CD4-positive, alpha-beta T cell (primary cell): ENCODE data around the gene MAP3K12. TPM values are rescaled to one million over a fixed set of nuclear protein-coding genes. Genes with fewer than 3 reads are reported as not detected.

ENCODE experiments used
- ATAC-seq: fragments of 200-7000 bp; cut with Tn5 transposase; one replicate; pipeline ENCODE4 v1.10.0; 2022; ENCODE audit warnings: mild to moderate bottlenecking; ENCODE audit not compliant: poor library complexity
- CTCF ChIA-PET: fragments of 350-600 bp; sonication (Branson Sonifier 250); formaldehyde crosslinking; loops from one replicate; lab custom pipeline; 2021; ENCODE audit warnings: antibody characterized with exemption, inconsistent platforms; lab: Charles Lee
- POLR2A ChIA-PET: fragments of 350-600 bp; sonication (Branson Sonifier 250); formaldehyde crosslinking; loops from one replicate; lab custom pipeline; 2021; ENCODE audit warnings: antibody characterized with exemption, inconsistent platforms; lab: Charles Lee
- DNase-seq, 14 experiments: peaks; one replicate each; pipeline ENCODE4 v3.0.0-alpha.2; 2013 to 2020; ENCODE audit warnings: mixed read lengths in 2 of 14
- H3K27ac ChIP-seq, 2 donors: one replicate each; pipeline versions ENCODE4 v1.5.1 to v1.7.0; 2013; ENCODE audit warnings: low read length in 2 of 2, low read depth in 1 of 2, mild to moderate bottlenecking in 1 of 2
- H3K27me3 ChIP-seq, 2 experiments: 1 replicate in 1 of 2; 2 replicates in 1 of 2; pipeline versions ENCODE4 v1.6.1 to v1.7.0; 2013; ENCODE audit warnings: low read length in 2 of 2, control low read depth in 1 of 2, mild to moderate bottlenecking in 1 of 2, moderate library complexity in 1 of 2; ENCODE audit not compliant: insufficient read depth in 2 of 2, control insufficient read depth in 1 of 2
- H3K36me3 ChIP-seq: one replicate; pipeline ENCODE4 v1.6.1; 2013; ENCODE audit warnings: low read length, control low read depth; ENCODE audit not compliant: insufficient read depth
- H3K4me1 ChIP-seq: one replicate; pipeline ENCODE4 v1.6.1; 2013; ENCODE audit warnings: low read length, control low read depth; ENCODE audit not compliant: insufficient read depth
- H3K4me3 ChIP-seq: one replicate; pipeline ENCODE4 v1.5.1; 2013; ENCODE audit warnings: mild to moderate bottlenecking, low read length, moderate library complexity
- H3K9me3 ChIP-seq, 2 experiments: 1 replicate in 1 of 2; 2 replicates in 1 of 2; pipeline versions ENCODE4 v1.6.1 to v1.7.0; 2013; ENCODE audit warnings: low read length in 2 of 2, mild to moderate bottlenecking in 2 of 2, control low read depth in 1 of 2, moderate library complexity in 1 of 2; ENCODE audit not compliant: control insufficient read depth in 1 of 2, insufficient read depth in 1 of 2
- H3K27ac Mint-ChIP-seq: one replicate; pipeline ENCODE4 v1.8.0; 2020; ENCODE audit warnings: mixed read lengths
- H3K27me3 Mint-ChIP-seq: one replicate; pipeline ENCODE4 v1.8.0; 2021; ENCODE audit warnings: mixed read lengths
- H3K36me3 Mint-ChIP-seq: one replicate; pipeline ENCODE4 v1.8.0; 2021; ENCODE audit warnings: low read depth, mixed read lengths
- H3K4me1 Mint-ChIP-seq: one replicate; pipeline ENCODE4 v1.8.0; 2021; ENCODE audit warnings: low read depth, mixed read lengths
- H3K4me3 Mint-ChIP-seq: one replicate; pipeline ENCODE4 v1.8.0; 2020; ENCODE audit warnings: mild to moderate bottlenecking, mixed read lengths
- H3K9me3 Mint-ChIP-seq: one replicate; pipeline ENCODE4 v1.8.0; 2020; ENCODE audit warnings: mixed read lengths
- intact Hi-C, 2 experiments: fragments of 100-400 bp; cut with DNase I in 1 of 2; cut with micrococcal nuclease in 1 of 2; formaldehyde crosslinking; loops; one replicate each; pipeline versions ENCODE4 v1.15.1 to v1.9.0; 2023 to 2025; cut with DNase I, micrococcal nuclease
- total RNA-seq, 174 experiments: library from RNA in 2 of 174; stranded (reverse) in 2 of 174; gene quantifications; one replicate each; pipeline ENCODE4 v1.2.3 and lab custom pipeline; 2021 to 2026
- TF ChIP-seq, protein P1 (sequence below): fragments of 200-600 bp; IDR thresholded peaks from one replicate; pipeline ENCODE4 v1.8.0; 2022; ENCODE audit warnings: antibody characterized with exemption, mild to moderate bottlenecking

Gene MAP3K12
- total RNA-seq, 2 experiments from 2014 or later: 12.6 to 15.2 TPM

DNA sequence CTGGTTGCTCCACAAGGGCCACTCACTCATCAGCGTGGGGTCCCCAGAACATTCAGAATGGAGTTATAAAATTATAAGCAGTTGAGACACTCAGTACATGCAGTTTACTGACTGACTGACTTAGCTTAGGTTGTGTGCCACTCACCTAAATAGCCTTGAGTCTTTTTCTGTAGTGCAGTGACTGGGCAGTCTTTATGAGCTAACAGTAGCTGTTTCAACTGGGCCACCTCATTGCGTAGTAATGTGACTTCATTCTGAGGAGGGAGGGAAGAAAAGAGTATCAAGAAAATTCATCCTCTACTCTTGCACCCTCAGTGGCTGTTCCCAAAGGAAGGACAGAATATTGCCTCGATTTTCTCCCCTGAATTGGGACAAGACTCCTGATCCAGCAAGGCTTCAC, 23.9 kb upstream of the MAP3K12 start:
- DNase-seq: no peak
- Histone ChIP-seq H3K27ac (no peak overlapping the region), H3K27me3 (no peaks in the 10 kb centered on the region), H3K9me3 (no peaks in the 10 kb centered on the region), H3K4me3 (no peak overlapping the region), H3K36me3 (peaks cover 70% of the 10 kb centered on the region), H3K4me1 (no peaks in the 10 kb centered on the region)
- POLR2A ChIA-PET: no interaction called here
- Mint-ChIP-seq H3K4me3 (no peak overlapping the region), H3K36me3 (peaks cover 77% of the 10 kb centered on the region), H3K27me3 (no peaks in the 10 kb centered on the region), H3K9me3 (no peaks in the 10 kb centered on the region), H3K27ac (no peak overlapping the region), H3K4me1 (no peaks in the 10 kb centered on the region)
- TF ChIP-seq, protein P1, sequence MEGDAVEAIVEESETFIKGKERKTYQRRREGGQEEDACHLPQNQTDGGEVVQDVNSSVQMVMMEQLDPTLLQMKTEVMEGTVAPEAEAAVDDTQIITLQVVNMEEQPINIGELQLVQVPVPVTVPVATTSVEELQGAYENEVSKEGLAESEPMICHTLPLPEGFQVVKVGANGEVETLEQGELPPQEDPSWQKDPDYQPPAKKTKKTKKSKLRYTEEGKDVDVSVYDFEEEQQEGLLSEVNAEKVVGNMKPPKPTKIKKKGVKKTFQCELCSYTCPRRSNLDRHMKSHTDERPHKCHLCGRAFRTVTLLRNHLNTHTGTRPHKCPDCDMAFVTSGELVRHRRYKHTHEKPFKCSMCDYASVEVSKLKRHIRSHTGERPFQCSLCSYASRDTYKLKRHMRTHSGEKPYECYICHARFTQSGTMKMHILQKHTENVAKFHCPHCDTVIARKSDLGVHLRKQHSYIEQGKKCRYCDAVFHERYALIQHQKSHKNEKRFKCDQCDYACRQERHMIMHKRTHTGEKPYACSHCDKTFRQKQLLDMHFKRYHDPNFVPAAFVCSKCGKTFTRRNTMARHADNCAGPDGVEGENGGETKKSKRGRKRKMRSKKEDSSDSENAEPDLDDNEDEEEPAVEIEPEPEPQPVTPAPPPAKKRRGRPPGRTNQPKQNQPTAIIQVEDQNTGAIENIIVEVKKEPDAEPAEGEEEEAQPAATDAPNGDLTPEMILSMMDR: no peak
- CTCF ChIA-PET: interaction anchor here (1.5 kb wide), 1 partner anchor 14 kb away, joined by 3 read pairs; no protein-coding TSS in a partner anchor
- intact Hi-C loops: no loop called here
- ATAC-seq: no peak

DNA sequence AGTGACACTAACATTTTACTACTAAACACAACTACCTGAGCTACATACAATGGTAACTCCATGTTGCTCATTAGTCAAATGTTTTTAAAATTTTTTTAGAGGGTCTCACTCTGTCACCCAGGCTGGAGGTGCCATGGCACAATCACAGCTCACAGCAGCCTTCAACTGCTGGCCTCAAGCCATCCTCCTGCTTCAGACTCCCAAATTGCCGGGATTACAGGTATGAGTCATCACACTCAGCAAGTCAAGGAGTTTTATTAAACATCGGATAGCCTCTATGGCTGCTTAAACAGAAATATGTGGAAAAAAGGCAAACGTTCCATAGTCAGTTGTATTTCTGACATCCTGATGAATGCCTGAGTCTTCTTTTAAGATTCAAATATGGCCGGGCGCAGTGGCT, 19.1 kb upstream of the MAP3K12 start:
- no peaks in the 10 kb centered on the region for H3K4me1 ChIP-seq
- no peaks in the 10 kb centered on the region for H3K9me3 ChIP-seq
- H3K27me3 ChIP-seq: no peaks in the 10 kb centered on the region
- peaks cover 80% of the 10 kb centered on the region for H3K36me3 Mint-ChIP-seq
- H3K9me3 Mint-ChIP-seq: no peaks in the 10 kb centered on the region
- peaks cover 87% of the 10 kb centered on the region for H3K36me3 ChIP-seq
- H3K27ac Mint-ChIP-seq: no peak overlapping the region
- TF ChIP-seq, protein P1: no peak
- no peak overlapping the region for H3K27ac ChIP-seq
- no peak overlapping the region for H3K4me3 Mint-ChIP-seq
- no peak overlapping the region for H3K4me3 ChIP-seq
- ATAC-seq (no peak), DNase-seq (no peak)
- ChIA-PET POLR2A (no interaction called here), CTCF (interaction anchor here (1.1 to 1.4 kb wide), 2 partner anchors 10 to 15 kb away, joined by 3 to 4 read pairs; no protein-coding TSS in a partner anchor)
- H3K27me3 Mint-ChIP-seq: no peaks in the 10 kb centered on the region
- intact Hi-C loops: no loop called here
- H3K4me1 Mint-ChIP-seq: no peaks in the 10 kb centered on the region

DNA sequence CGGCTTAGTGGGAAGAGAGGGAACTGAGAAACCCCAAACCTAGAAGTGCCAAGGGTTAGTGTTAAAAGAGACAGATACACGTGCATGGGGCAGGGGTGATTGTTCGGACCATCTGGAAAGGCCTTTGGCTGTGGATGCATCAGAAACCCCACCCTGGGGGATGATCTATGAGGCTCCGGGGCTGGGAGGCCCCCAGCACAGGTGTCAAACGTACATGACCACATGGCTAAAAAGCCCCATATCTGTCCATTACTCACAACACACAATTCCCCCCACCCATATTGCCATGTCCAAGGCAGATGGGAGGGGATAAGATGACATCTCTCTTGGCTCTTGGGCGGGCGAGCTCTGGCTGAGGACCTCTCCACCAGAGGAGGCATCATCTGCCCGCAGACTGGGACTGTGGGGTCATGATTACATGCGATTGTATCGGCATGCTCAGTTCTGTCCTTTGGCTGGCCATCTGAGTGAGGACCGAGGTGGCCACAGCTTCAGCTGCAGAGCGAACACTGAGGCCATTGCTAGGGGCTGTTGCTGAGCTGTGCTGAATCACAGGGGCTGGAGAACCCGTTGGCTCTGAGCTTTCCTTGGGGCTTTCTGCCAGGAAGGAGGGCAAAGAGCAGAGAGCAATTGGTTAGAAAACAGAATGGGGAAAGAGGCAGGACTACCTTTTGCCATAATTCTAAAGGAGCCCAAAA, 17.6 kb upstream of the MAP3K12 start:
- POLR2A ChIA-PET: no interaction called here
- H3K36me3 Mint-ChIP-seq: peaks cover 79% of the 10 kb centered on the region

More for the DNA sequence above, 17.6 kb upstream of the MAP3K12 start:
- no peaks in the 10 kb centered on the region for H3K4me1 Mint-ChIP-seq
- H3K9me3 Mint-ChIP-seq: no peaks in the 10 kb centered on the region
- Histone ChIP-seq H3K36me3 (peaks cover 87% of the 10 kb centered on the region), H3K4me1 (no peaks in the 10 kb centered on the region), H3K9me3 (no peaks in the 10 kb centered on the region), H3K4me3 (no peak overlapping the region), H3K27me3 (no peaks in the 10 kb centered on the region), H3K27ac (no peak overlapping the region)
- H3K4me3 Mint-ChIP-seq: no peak overlapping the region
- DNase-seq: no peak
- no peaks in the 10 kb centered on the region for H3K27me3 Mint-ChIP-seq
- TF ChIP-seq, protein P1: no peak
- intact Hi-C loops: no loop called here
- no peak for ATAC-seq
- CTCF ChIA-PET: interaction anchor here (1.4 kb wide), 1 partner anchor 16 kb away, joined by 3 read pairs; no protein-coding TSS in a partner anchor
- no peak overlapping the region for H3K27ac Mint-ChIP-seq
